DND-41 (cell line): ENCODE measurements around the gene CTTN.

Experiments
- ATAC-seq: fragments of 200-7000 bp; cut with Tn5 transposase; 3 replicates; pipeline ENCODE4 v1.9.1; 2021; ENCODE audit warnings: low read depth; ENCODE audit not compliant: insufficient read depth
- DNase-seq: peaks from one replicate; pipeline ENCODE4 v3.0.0-alpha.2; 2020
- H2AFZ ChIP-seq: 2 replicates; pipeline ENCODE4 v1.6.0; 2012; ENCODE audit warnings: low read depth, low read length
- H3K27ac ChIP-seq: 2 replicates; pipeline ENCODE4 v1.5.1; 2012; ENCODE audit warnings: low read length, inconsistent platforms
- H3K27me3 ChIP-seq: fragments of 200-600 bp; sonication (generic); 2 replicates; pipeline ENCODE4 v1.6.0; 2012; ENCODE audit warnings: low read length, mild to moderate bottlenecking, inconsistent platforms; ENCODE audit not compliant: insufficient read depth, poor library complexity
- H3K36me3 ChIP-seq: 2 replicates; pipeline ENCODE4 v1.5.1; 2012; ENCODE audit warnings: low read length, inconsistent platforms; ENCODE audit not compliant: insufficient read depth
- H3K4me1 ChIP-seq: 2 replicates; pipeline ENCODE4 v1.5.1; 2012; ENCODE audit warnings: mild to moderate bottlenecking, low read length; ENCODE audit not compliant: insufficient read depth
- H3K4me2 ChIP-seq: 2 replicates; pipeline ENCODE4 v1.6.0; 2012; ENCODE audit warnings: mild to moderate bottlenecking, moderate library complexity, low read length, inconsistent platforms; ENCODE audit not compliant: insufficient read depth
- H3K4me3 ChIP-seq, 2 experiments: fragments of 200-600 bp in 1 of 2; shearing (Covaris generic) in 1 of 2; 2 replicates each; pipeline ENCODE4 v1.5.1; 2012 to 2016; ENCODE audit warnings: inconsistent platforms in 2 of 2, low read length in 2 of 2, mild to moderate bottlenecking in 2 of 2, low read depth in 1 of 2, moderate library complexity in 1 of 2
- H3K79me2 ChIP-seq: 2 replicates; pipeline ENCODE4 v1.6.0; 2012; ENCODE audit warnings: low read length, inconsistent platforms; ENCODE audit not compliant: insufficient read depth
- H3K9ac ChIP-seq: 2 replicates; pipeline ENCODE4 v1.6.0; 2012; ENCODE audit warnings: low read depth, mild to moderate bottlenecking, inconsistent platforms, low read length, moderate library complexity
- H3K9me3 ChIP-seq: 2 replicates; pipeline ENCODE4 v1.5.1; 2012; ENCODE audit warnings: low read length, moderate library complexity, mild to moderate bottlenecking, inconsistent platforms; ENCODE audit not compliant: insufficient read depth, severe bottlenecking
- H4K20me1 ChIP-seq: 2 replicates; pipeline ENCODE4 v1.6.0; 2012; ENCODE audit warnings: low read length; ENCODE audit not compliant: insufficient read depth
- CTCF ChIP-seq: IDR thresholded peaks from 2 replicates; pipeline ENCODE4 v1.5.1; 2012; ENCODE audit warnings: borderline replicate concordance, low read length, moderate library complexity, mild to moderate bottlenecking; ENCODE audit not compliant: poor library complexity, severe bottlenecking; ENCODE audit errors: extremely low read depth
- EZH2 ChIP-seq: IDR thresholded peaks from 3 replicates; pipeline ENCODE4 v1.6.1; 2012; ENCODE audit warnings: borderline replicate concordance, low read depth, mild to moderate bottlenecking, moderate library complexity, low read length, inconsistent platforms; ENCODE audit not compliant: severe bottlenecking

The CTTN gene

GRCh38 chr11:70409437-70409836 is 11.1 kb downstream of the CTTN start:
- Histone ChIP-seq H3K4me2 (no peak overlapping the region), H3K9ac (no peak overlapping the region), H3K4me3 (no peak overlapping the region), H3K9me3 (no peaks in the 10 kb centered on the region), H3K79me2 (no peaks in the 10 kb centered on the region), H3K36me3 (no peaks in the 10 kb centered on the region), H4K20me1 (0 out of 2 replicates have a peak, but pooled peaks cover 6% of the 10 kb centered on the region), H3K27ac (no peak overlapping the region), H3K27me3 (no peaks in the 10 kb centered on the region), H3K4me1 (no peaks in the 10 kb centered on the region), H2AFZ (no peak overlapping the region)
- no peak for DNase-seq
- ATAC-seq: no peak
- TF ChIP-seq CTCF (no peak), EZH2 (no peak)

- no peaks in the 10 kb centered on the region for H3K36me3 ChIP-seq
These were observed 11.5 kb downstream of the CTTN start for GRCh38 chr11:70409871-70410270.

GRCh38 chr11:70410276-70411205 is 12.2 kb downstream of the CTTN start:
- no peak for DNase-seq
- ATAC-seq: no peak
- no peak overlapping the region for H2AFZ ChIP-seq
- no peak for TF ChIP-seq EZH2
- no peak for TF ChIP-seq CTCF
- H3K79me2 ChIP-seq: no peaks in the 10 kb centered on the region
- no peaks in the 10 kb centered on the region for H3K9me3 ChIP-seq
- 0 out of 2 replicates have a peak, but pooled peaks cover 4% of the 10 kb centered on the region for H4K20me1 ChIP-seq
- H3K27me3 ChIP-seq: no peaks in the 10 kb centered on the region
- H3K4me1 ChIP-seq: no peaks in the 10 kb centered on the region
- no peak overlapping the region for H3K4me3 ChIP-seq
- H3K36me3 ChIP-seq: no peaks in the 10 kb centered on the region
- H3K9ac ChIP-seq: no peak overlapping the region
- H3K27ac ChIP-seq: no peak overlapping the region
- no peak overlapping the region for H3K4me2 ChIP-seq

More at GRCh38 chr11:70409871-70410270, 11.5 kb downstream of the CTTN start:
- H3K4me1 ChIP-seq: no peaks in the 10 kb centered on the region
- no peaks in the 10 kb centered on the region for H3K27me3 ChIP-seq
- no peak overlapping the region for H2AFZ ChIP-seq
- ATAC-seq (no peak), DNase-seq (no peak)
- H3K9ac ChIP-seq: no peak overlapping the region
- TF ChIP-seq EZH2 (no peak), CTCF (no peak)
- H3K9me3 ChIP-seq: no peaks in the 10 kb centered on the region
- no peak overlapping the region for H3K4me2 ChIP-seq
- no peak overlapping the region for H3K27ac ChIP-seq
- 0 out of 2 replicates have a peak, but pooled peaks cover 6% of the 10 kb centered on the region for H4K20me1 ChIP-seq
- H3K4me3 ChIP-seq: no peak overlapping the region
- H3K79me2 ChIP-seq: no peaks in the 10 kb centered on the region
